Adrenal gland (tissue), 19 donors: ENCODE results near the gene NKAPD1. TPM values are rescaled to one million over a fixed set of nuclear protein-coding genes. Genes with fewer than 3 reads are reported as not detected.

ENCODE experiments used
- DNase-seq, 7 donors: peaks; one replicate each; pipeline ENCODE4 v3.0.0-alpha.2; 2019 to 2020
- H3K27ac ChIP-seq, 5 donors: fragments of 200-600 bp; sonication (generic) in 4 of 5; 1 replicate in 3 of 5; 2 replicates in 2 of 5; pipeline versions ENCODE4 v1.5.1 to v1.8.0; 2016 to 2020; ENCODE audit warnings: mild to moderate bottlenecking in 1 of 5
- H3K27me3 ChIP-seq: fragments of 200-600 bp; 2 replicates; pipeline ENCODE4 v1.8.0; 2021
- H3K36me3 ChIP-seq, 2 donors: fragments of 200-600 bp; replicated peaks in 1 of 2; 1 replicate in 1 of 2; 2 replicates in 1 of 2; pipeline versions ENCODE4 v1.5.1 to v1.8.0; 2018 to 2022
- H3K4me1 ChIP-seq, 2 donors: fragments of 200-600 bp; replicated peaks in 1 of 2; 1 replicate in 1 of 2; 2 replicates in 1 of 2; pipeline versions ENCODE4 v1.5.1 to v1.8.0; 2018 to 2021
- H3K4me3 ChIP-seq, 4 donors: fragments of 200-600 bp; sonication (generic) in 3 of 4; one replicate each; pipeline ENCODE4 v1.5.1; 2016 to 2018
- H3K9me3 ChIP-seq, 3 donors: fragments of 200-600 bp; sonication (generic) in 1 of 3; replicated peaks in 1 of 3; 1 replicate in 2 of 3; 2 replicates in 1 of 3; pipeline versions ENCODE4 v1.5.1 to v1.8.0; 2016 to 2021
- POLR2A ChIP-seq, 2 donors: fragments of 450-650 bp; IDR thresholded peaks; one replicate each; pipeline ENCODE4 v1.6.1; 2017; ENCODE audit warnings: antibody characterized with exemption in 2 of 2, mild to moderate bottlenecking in 2 of 2, moderate library complexity in 1 of 2
- WGBS, 4 donors: extraction: QIAGEN DNeasy Blood & Tissue Kit in 2 of 4; methylation state at CpG; one replicate each; pipeline versions ENCODE4 v1.1.5 to v1.1.7; 2013 to 2017; 5-methylcytosine and 5-hydroxymethylcytosine counted together
- intact Hi-C, 2 donors: fragments of 100-400 bp; cut with DNase I; formaldehyde crosslinking; loops; one replicate each; pipeline versions ENCODE4 v1.14.1 to v1.15.0; 2022 to 2023
- long read RNA-seq, 10 donors: library from polyadenylated mRNA in 3 of 10; unstranded in 2 of 10; stranded (forward) in 1 of 10; transcript quantifications; one replicate each; pipeline ENCODE4 v2.0.0 and lab custom pipeline, GENCODE V29; 2021 to 2026
- polyA plus RNA-seq, 3 donors: library from polyadenylated mRNA; stranded (reverse); fragments of 200-250 nt in 2 of 3; fragments of 350-450 nt in 1 of 3; fragmentation: Illumina TruSeq in 1 of 3; extraction: RNeasy Lipid Tissue Mini Kit (QIAGEN cat#74804) in 1 of 3; gene quantifications; one replicate each; pipeline ENCODE4 v1.2.3, GENCODE V29; 2013 to 2014
- total RNA-seq, 9 donors: library from RNA; depleted of rRNA in 4 of 9; stranded (reverse); fragments of >200 nt in 4 of 9; fragments of 120-200 nt in 1 of 9; fragmentation: NEBNext Ultra II Directional in 1 of 9; extraction: Animal tissue kit (Norgen Biotek cat#: 25700) in 1 of 9; gene quantifications; one replicate each; pipeline versions ENCODE4 v1.1.0 to v1.2.4, GENCODE V29; 2013 to 2023
- TF ChIP-seq, protein P1 (sequence below), 6 experiments: fragments of 450-650 bp in 4 of 6; fragments of 200-600 bp in 2 of 6; sonication (generic) in 1 of 6; IDR thresholded peaks; 1 replicate in 5 of 6; 2 replicates in 1 of 6; pipeline versions ENCODE4 v1.5.1 to v1.8.0; 2016 to 2021; ENCODE audit warnings: antibody characterized with exemption in 6 of 6, mild to moderate bottlenecking in 2 of 6, moderate library complexity in 1 of 6
- donor health status: healthy with polysubstance abuse.
- donor health status: Bipolar disorder and iron deficiency.
- donor health status: DM: yes; HTN: yes; CAD: no.
- donor health status: DM: no; HTN: no; CAD: no.
- donor health status: DM: no; HTN: no; CAD: no.
- donor health status: DM: yes; HTN: yes; CAD: no.

NKAPD1 gene, protein sequence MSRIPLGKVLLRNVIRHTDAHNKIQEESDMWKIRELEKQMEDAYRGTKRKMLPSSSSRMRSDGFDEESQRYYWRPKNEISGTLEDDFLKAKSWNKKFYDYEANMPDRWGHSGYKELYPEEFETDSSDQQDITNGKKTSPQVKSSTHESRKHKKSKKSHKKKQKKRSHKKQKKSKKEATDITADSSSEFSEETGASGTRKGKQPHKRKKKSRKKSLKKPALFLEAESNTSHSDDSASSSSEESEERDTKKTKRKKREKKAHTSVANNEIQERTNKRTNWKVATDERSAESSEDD
- total RNA-seq, result 10 to 100 TPM in 8 of 9 donors, 1 to 10 TPM in 1; 9.8 to 40.5 (median 17.1) TPM
- 10 to 100 TPM in 2 of 3 donors, 1 to 10 TPM in 1; 9.8 to 34.5 (median 10.3) TPM for polyA plus RNA-seq
- long read RNA-seq, donor 1, partial matches to known transcripts, result 5 of 9 reads
- long read RNA-seq, donor 1, other reads (novel, unspliced or antisense), result 0 of 9 reads
- long read RNA-seq, donor 2, transcript NKAPD1-202 (6 exons, 3,669 nt), result major isoform, 6 of 9 reads
- long read RNA-seq, donor 2, partial matches to known transcripts, result 0 of 9 reads
- long read RNA-seq, donor 2, other reads (novel, unspliced or antisense), result 0 of 9 reads
- long read RNA-seq, donor 3, partial matches to known transcripts, result 0 of 3 reads
- long read RNA-seq, donor 3, other reads (novel, unspliced or antisense), result 0 of 3 reads
- long read RNA-seq, donor 4, partial matches to known transcripts, result 0 of 9 reads
- long read RNA-seq, donor 4, other reads (novel, unspliced or antisense), result 2 of 9 reads
- long read RNA-seq, donor 5, transcript NKAPD1-202 (6 exons, 3,669 nt), result major isoform, 7 of 18 reads
- long read RNA-seq, donor 5, partial matches to known transcripts, result 3 of 18 reads
- long read RNA-seq, donor 5, other reads (novel, unspliced or antisense), result 7 of 18 reads
- long read RNA-seq, donor 6, partial matches to known transcripts, result 1 of 4 reads
- long read RNA-seq, donor 6, other reads (novel, unspliced or antisense), result 2 of 4 reads
- long read RNA-seq, donor 7, partial matches to known transcripts, result 0 of 3 reads
- long read RNA-seq, donor 7, other reads (novel, unspliced or antisense), result 0 of 3 reads
- long read RNA-seq, donor 8, transcript NKAPD1-202 (6 exons, 3,669 nt), result major isoform, 6 of 7 reads
- long read RNA-seq, donor 8, partial matches to known transcripts, result 0 of 7 reads
- long read RNA-seq, donor 8, other reads (novel, unspliced or antisense), result 0 of 7 reads
- long read RNA-seq, donor 9, partial matches to known transcripts, result 0 of 5 reads
- long read RNA-seq, donor 9, other reads (novel, unspliced or antisense), result 0 of 5 reads
- long read RNA-seq, donor 10, transcript NKAPD1-202 (6 exons, 3,669 nt), result major isoform, 13 of 14 reads
- long read RNA-seq, donor 10, partial matches to known transcripts, result 0 of 14 reads
- long read RNA-seq, donor 10, other reads (novel, unspliced or antisense), result 0 of 14 reads

DNA sequence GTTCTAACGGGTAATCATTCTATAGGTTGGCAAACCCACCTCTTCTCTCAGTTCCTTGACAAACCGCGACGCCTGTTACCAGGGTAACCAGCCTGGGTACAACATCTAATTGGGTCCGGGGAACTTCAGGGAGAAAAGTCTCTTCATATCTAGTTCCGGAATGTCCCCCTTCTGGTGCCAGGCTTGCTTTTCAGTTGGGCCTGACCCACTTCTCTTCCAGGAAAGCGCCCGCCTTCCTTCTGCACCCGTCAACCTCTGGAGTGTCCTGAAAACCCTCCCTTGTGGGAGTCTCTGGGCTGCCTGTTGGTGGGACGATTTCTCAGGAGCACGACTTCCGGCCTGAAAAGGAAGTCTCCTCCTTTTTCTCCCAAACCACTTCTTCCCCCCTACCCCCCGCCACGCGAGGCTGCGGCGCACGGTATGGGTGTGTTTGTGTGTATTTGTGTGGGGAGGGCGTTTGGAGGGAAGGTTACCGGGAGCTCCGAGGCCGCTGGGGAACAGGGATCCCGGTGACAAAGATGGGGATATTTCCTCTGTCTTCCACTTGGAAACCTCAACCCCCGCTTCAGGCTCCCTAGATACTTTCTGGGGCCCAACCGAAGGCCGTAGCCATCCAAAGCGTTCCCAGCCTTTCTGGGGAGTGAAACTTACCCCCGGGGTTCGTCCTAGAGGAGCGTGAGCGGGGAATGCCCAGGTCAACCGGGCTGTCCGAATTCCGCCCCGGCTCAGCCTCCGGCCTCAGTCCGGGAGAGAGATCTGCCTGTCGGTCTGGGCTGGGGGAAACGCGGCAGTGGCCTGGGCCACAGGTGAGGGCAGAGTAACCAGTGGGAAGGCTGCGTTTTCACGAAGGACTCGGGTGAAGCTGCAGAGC lies at the start of gene NKAPD1, which contains the start of gene PIH1D2:
NKAPD1 (plus strand) TSS at position 359 of the 871 bp plus-strand sequence. CDS start 1,276 bp downstream, outside the sequence.
PIH1D2 (minus strand) TSS at position 77 of the 871 bp plus-strand sequence. CDS start 843 bp downstream, outside the sequence.
- no peaks in the 10 kb centered on the region for H3K27me3 ChIP-seq
- H3K4me3 ChIP-seq, result peak within 1 kb of the TSS; percentile 37 to 92 (median 52)
- DNase-seq, result peak; percentile 76 to 88 (median 78)
- H3K27ac ChIP-seq, result peak within 1 kb of the TSS; percentile 56 to 89 (median 85)
- intact Hi-C loops, result no loop called here
- peaks cover 0 to 38% of the 10 kb centered on the region in 2 donors for H3K36me3 ChIP-seq
- peak in 1 of 2 donors; percentile 20 for TF ChIP-seq POLR2A (IDR thresholded peaks at IDR 0.05)
- TF ChIP-seq, protein P1, sequence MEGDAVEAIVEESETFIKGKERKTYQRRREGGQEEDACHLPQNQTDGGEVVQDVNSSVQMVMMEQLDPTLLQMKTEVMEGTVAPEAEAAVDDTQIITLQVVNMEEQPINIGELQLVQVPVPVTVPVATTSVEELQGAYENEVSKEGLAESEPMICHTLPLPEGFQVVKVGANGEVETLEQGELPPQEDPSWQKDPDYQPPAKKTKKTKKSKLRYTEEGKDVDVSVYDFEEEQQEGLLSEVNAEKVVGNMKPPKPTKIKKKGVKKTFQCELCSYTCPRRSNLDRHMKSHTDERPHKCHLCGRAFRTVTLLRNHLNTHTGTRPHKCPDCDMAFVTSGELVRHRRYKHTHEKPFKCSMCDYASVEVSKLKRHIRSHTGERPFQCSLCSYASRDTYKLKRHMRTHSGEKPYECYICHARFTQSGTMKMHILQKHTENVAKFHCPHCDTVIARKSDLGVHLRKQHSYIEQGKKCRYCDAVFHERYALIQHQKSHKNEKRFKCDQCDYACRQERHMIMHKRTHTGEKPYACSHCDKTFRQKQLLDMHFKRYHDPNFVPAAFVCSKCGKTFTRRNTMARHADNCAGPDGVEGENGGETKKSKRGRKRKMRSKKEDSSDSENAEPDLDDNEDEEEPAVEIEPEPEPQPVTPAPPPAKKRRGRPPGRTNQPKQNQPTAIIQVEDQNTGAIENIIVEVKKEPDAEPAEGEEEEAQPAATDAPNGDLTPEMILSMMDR (IDR thresholded peaks at IDR 0.05), result peak in 4 of 6 experiments; percentile 18 to 36 (median 26)
- WGBS, 4 donors, result 0 to 1% (median 0%) methylated on average over 26 to 43 of the region's 43 CpGs
- no peaks in the 10 kb centered on the region for H3K9me3 ChIP-seq
- H3K4me1 ChIP-seq, result peaks cover 10 to 14% of the 10 kb centered on the region in 2 donors

DNA sequence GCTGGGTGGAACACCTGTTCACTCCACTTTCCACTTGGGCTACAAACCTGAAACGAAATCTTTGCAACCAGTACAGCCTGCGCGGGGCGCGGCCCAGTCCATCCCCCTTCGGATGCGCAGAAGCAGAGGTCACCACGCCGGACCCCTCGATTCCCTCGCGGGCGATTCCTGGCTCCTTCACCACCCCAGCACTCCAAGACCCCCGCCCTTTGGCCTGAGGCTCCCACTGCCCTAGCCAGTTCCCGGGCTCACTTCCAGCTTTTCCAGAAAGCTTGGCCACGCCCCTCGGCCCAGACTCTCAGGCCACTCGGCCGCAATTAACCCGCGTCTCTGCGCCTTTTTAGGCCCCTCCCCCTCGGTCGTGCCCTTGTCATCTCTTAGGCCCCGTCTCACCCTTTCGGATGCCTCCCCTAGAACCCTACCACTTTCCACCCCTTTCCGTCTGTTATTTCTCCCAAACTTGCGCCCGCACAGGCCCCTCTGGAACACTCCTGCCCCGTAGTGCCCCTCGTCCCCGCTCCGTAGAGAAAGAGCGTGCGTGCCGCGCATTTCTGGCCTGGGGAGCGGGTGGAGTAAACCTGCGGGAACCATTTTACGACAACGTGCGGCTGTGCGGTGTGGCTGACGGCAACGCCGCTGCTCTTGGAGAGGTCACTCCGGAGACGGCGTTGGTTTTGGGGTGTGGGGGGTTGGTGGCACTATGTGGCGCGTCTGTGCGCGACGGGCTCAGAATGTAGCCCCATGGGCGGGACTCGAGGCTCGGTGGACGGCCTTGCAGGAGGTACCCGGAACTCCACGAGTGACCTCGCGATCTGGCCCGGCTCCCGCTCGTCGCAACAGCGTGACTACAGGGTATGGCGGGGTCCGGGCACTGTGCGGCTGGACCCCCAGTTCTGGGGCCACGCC lies 49.1 kb upstream of the NKAPD1 start, which contains the start of gene DLAT:
DLAT (plus strand) TSS at position 636 of the 906 bp plus-strand sequence; CDS start at position 701, 65 bp downstream.
- peak within 1 kb of the TSS; percentile 36 to 88 (median 78) for H3K4me3 ChIP-seq
- DNase-seq, result peak; percentile 83 to 92 (median 87)
- intact Hi-C loops, result no loop called here
- peaks cover 0 to 30% of the 10 kb centered on the region in 2 donors for H3K36me3 ChIP-seq
- TF ChIP-seq POLR2A (IDR thresholded peaks at IDR 0.05), result peak; percentile 44 to 56
- TF ChIP-seq, protein P1 (IDR thresholded peaks at IDR 0.05), result no peak
- 0 to 1% (median 1%) methylated on average over 42 to 71 of the region's 71 CpGs for WGBS, 4 donors
- no peaks in the 10 kb centered on the region for H3K9me3 ChIP-seq
- no peaks in the 10 kb centered on the region for H3K27me3 ChIP-seq
- H3K4me1 ChIP-seq, result peaks cover 0 to 15% of the 10 kb centered on the region in 2 donors
- H3K27ac ChIP-seq, result peak within 1 kb of the TSS; percentile 82 to 94 (median 91)
